NCI-H2107 treated with DMSO at 0.1 percent for 48 hours (cell line): ENCODE measurements around the gene TOP3B.
"Not testable (repeated sequence)": the region's sequence is repeated elsewhere in the genome, so short reads cannot be mapped to it uniquely, and the experiment has no call there.

Source experiments
- DNase-seq: peaks from one replicate; lab custom pipeline; 2025; ENCODE audit not compliant: unreplicated experiment; lab: John Stamatoyannopoulos, UW

TOP3B gene

DNA sequence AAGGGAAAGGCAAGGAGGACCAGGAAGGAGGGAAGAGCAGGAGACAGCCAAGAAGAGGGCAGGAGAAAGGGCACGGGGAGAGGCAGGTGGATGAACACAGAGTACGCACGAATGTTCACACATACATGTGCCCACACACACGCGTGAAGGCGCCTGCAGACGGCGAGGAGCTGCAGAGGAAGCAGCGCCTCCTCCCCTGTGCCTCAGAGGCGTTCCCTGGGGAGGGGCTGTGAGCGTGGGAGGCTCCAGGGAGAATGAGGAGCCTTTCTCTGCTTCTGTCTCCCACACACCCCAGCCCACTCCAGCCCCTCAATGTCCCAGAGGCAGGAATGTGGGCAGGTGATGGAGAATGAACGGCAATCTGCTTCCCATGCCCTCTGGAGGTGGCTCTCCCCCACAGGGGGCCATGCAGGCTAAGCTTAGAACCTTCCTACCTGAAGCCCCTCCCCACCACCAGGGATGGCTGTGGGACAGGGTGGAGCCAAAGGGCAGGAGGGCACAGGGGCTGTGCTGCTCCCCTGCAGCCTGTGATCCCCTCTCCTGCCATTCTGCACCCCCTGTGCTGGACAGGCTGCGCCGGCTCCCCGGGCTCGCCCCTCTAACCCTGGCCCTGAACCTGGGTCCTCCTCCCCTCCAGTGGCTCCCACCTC is 55.3 kb downstream of the TOP3B start:
- DNase-seq = no peak

DNA sequence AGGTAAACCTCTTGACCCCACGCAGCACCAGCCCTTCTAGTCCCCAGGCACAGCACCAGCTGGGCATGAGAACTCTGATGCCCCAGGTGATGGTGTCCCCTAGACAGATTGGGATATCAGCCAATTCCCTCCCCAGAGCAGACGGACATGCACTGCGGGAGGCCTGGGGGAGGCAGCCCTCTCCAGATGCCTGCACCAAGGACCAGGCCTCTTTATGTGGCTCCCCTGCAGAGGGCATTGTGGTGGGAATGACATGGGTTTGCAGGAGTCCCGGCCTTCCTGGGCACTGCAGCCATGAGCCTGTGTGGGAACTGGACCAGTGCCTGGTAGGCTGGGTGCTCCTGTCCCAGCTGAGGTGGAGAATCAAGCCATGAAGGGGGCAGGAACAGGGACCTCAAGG is 55.9 kb downstream of the TOP3B start:
- DNase-seq = no peak

GRCh38 chr22:21923163-21923561 is 59.4 kb downstream of the TOP3B start:
- no peak for DNase-seq

GRCh38 chr22:21922370-21923162 is 60.0 kb downstream of the TOP3B start:
- no peak for DNase-seq

DNA sequence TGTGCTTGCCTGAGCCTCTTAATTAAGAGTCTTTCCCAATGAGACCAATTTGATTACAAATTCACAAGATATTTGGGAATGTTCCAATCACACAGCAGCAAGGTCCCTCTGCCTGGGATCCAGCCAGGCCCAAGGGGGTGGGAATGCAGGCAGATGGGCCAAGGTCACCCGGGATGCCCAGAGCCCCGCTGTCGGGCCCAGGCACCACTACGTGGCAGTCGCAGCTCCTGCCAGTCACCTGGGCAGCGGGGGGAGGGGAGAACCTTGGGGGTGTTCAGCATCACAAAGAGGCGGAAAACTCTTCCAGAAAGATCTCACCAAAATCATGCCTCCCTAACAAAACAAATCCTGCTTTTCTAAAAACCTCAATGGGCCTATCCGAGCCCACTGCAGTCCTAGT is 60.9 kb downstream of the TOP3B start:
- no peak for DNase-seq

DNA sequence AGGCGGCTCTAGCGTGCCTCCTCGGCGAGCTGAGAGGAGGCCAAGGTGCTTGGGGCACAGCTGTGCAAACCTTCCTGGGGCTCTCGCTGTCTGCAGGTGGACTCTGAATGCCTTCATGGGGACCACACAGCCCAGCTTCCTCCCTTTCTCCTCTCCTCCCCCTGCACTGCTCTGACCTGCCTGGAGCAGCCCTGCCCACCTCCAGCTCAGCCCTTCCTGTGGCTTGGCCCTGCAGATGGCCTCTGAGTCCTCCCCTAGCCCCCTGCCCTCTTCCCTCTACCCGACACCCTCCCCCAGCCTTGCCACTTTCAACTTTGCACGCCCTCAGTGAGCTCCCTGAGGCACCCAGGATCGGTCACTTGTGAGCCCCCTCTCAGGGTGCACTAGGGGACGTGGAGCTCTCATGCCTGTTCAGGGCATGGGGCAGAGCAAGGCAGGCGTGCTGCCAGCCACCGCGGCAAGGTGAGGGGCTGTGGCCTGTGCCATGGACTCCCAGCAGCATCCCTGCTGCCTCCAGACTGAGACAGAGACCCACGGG is 61.3 kb downstream of the TOP3B start:
- DNase-seq = no peak

DNA sequence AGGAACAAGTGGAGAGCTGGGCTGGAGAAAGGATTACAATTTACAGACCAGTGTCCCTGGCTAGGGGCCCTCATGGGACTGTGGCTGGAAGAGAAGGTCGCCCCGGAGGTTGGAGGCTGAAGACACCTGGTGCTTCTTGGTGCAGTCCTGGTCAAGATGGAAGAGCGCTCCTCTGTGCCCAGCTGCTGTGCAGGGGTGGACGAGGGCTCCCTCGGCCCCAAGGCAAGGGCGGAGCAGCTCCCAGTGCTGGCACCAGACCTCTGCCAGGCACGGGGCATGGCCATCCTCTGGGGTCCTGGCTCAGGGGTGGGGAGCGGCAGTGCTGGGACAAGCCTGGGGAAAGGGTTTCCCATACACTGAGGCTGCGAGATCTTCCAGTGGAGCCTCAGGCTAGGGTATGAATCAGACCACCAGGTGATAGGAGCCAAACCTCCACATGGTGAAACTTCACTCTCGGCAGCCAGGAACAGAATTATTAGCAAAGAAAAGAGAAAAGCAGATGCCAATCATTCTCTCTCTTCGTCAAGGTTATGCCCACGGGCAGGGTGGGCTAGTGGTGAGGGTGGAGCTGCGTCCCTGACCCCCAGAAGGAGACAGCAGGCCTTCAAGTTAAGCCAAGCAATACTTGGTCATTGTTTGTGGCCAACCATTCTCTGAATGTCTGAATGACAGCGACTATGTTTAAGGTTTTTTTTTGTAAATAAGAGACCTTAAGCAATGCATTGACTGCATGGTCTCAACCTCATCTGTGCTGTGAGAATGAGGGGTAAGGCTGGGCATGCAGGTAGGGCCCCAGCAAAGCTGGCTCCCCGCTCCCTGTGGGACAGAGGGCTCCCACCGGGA is 62.0 kb downstream of the TOP3B start:
- no peak for DNase-seq

- DNase-seq = no peak
Measured at GRCh38 chr22:21919526-21920307, 62.9 kb downstream of the TOP3B start.

- DNase-seq = no peak
Measured at GRCh38 chr22:21918466-21919185, 64.0 kb downstream of the TOP3B start.

- DNase-seq = no peak
Measured at GRCh38 chr22:21917959-21918261, 64.7 kb downstream of the TOP3B start.

DNA sequence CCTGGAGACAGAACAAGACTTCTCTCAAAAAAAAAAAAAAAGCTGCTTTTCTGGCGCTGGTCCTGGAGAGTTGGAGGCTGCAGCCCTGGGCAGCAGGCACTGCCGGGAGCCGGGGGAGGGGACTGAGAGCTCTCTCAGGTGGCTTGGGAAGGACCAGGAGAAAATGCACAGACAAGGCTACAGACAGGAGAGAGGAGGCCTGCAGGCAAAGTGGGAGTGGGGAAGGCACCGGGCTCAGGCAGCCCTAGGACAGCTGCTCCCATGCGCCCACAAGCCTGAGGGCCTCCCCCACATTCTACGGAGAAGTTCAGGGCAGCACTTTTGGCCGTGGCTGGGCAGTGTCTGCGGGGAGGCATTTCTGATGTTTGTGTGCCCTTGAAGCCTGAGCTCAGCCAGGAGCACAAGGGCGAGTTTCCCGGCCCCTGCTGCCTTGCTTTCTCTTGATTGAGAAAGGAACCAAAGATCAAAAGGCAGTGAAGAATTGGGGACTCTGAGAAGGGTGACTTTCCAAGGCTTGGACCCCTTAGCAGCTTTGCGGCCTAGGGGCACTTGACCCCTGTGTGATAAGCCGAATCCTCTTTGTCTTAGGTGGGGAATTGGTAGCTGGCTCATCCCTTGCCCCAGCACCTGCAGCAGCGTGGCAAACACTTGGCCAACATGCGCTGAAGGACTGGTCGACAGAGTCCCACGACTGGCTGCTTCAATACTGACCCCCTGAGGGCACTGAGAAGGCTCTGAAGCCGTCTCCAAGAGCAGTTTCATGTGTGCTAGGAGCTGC is 65.2 kb downstream of the TOP3B start:
- no peak for DNase-seq

DNA sequence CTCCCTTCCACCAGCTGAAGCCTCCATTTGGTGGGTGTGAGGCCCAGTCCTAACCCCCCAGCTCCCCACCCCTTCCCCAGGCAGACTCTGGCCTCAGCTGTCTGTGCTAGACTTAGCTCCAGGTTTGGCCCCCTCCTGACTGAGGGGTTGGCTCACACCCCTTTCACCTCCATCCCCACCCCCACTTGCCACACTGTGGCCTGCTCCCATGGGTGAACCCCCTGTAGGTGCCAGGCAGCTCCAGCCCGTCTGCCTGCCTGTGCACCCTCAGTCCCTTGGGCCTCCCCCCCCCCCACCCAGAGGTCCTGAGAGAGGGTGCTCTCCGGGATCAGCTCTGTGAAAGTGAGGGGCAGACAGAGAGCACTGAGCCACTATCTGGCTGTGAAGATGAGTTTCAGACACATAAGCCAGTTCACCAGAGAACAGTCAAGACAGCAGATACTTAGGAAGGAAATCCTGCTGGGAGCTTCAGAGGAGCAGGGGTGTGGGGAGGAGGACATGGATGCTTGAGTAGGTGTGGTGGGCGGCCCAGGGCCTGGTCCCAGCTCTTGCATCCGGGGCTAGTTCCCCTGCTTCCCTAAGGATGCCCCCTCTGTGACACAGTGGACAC is 66.2 kb downstream of the TOP3B start:
- DNase-seq = no peak

DNA sequence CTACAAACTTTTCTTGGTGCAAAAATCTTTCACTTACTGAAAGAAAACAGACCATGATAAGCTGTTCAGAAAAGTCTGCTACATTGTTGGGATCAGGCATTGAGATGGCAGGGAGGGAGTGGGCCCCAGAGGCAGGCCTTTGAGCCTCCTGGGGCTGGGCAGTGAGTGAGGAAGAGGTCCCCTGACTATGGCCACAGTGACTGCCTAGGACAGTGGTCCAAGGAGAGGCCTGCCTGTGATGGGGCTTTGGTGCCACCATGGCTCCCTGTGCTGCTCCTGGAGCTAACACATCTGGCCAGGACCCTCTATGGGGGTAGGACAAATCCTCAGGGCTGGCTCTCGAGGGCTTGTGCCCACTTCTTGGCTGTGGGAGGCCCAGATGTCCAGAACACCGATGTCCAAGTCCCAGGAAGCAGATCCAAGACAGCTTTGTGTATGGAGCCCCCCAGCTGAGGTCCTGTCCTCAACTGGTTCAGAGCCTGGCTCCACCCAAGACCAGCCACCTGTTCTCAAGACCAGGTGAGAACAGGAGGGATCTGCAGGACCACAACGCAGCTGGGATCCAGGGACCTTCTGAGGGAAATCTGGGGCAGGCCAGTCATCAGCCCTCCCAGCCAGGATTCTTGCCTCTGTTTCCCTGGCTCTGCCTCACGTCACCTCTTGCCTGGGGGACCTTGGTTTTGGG is 66.8 kb downstream of the TOP3B start:
- DNase-seq = no peak

DNA sequence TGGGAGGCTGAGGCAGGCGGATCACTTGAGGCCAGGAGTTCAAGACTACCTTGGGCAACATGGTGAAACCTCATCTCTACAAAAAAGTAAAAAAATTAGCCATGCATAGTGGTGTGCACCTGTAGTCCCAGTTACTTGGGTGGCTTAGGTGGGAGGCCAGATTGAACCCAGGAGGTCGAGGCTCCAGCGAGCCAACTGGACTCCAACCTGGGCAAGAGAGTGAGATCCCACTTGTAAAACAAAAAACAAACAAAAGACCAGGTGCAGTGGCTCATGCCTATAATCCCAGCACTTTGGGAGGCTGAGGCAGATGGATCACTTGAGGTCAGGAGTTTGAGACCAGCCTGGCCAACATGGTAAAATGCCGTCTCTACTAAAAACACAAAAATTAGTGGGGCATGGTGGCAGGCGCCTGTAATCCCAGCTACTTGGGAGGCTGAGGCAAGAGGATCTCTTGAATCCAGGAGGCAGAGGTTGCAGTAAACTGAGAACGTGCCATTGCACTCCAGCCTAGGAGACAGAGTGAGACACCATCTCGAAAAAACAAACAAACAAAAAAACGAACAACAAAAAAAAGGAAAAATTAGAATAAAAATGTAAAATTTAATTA is 68.4 kb downstream of the TOP3B start:
- DNase-seq = not testable (repeated sequence)

DNA sequence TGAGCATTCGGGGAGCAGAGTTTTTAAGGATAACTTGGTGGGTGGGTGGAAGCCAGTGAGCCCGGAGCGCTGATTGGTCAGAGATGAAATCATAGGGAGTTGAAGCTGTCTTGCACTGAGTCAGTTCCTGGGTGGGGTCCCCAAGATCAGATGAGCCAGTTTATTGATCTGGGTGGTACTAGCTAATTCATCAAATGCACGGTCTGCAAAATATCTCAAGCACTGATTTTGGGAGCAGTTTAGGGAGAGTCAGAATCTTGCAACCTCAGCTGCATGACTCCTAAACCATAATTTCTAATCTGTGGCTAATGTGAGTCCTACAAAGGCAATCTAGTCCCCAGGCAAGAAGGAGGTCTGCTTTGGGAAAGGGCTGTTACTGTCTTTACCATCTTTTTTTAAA is 72.2 kb downstream of the TOP3B start:
- DNase-seq = not testable (repeated sequence)

DNA sequence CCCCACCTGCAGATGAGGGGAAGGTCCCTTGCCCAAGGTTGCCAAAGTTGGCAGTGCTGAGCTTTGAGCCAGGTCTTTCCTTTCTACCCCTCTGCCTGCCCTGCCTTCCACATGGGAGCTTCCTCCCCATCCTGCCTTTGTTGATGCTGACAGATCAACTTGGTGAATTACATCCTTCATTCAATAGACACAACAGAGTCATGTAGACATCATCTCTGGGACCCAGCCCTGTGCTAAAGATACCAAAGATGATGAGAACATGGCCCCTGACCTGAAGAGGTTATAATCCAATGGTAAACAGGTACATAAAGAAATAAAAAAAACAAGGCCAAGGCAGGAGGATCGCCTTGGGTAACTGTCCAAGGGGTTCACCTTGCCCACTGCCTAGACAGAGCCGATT is 72.7 kb downstream of the TOP3B start:
- DNase-seq = no peak

GRCh38 chr22:21907638-21908522 is 74.7 kb downstream of the TOP3B start:
- DNase-seq = no peak
